ENCODE results near the gene EPHA10.
A peak's percentile ranks its signal among the peaks of the same experiment; 100 is the strongest.
"Not testable (repeated sequence)": the region's sequence is repeated elsewhere in the genome, so short reads cannot be mapped to it uniquely, and the experiment has no call there.

EPHA10 gene

DNA sequence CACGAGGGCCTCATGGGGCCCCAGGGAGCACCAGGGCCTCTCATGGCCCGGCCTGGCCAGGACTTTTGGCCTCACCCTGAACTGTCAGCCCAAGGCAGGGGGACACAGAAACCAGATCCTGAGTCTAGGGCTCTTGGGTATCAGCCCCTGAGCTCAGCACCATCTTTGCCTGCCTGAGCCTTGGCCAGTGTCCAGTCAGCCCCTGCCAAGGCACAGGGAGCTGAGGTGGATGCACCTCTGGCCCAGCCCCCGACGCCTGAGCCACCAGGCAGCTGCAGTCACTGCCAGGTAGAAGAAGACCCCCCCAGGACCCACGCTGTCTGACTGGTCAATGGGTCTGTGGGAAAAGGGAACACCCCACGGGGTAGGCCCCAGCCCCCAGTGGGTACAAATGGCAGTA is 47.3 kb downstream of the EPHA10 start:
- DNase-seq (ENCODE audit: low read depth in 2 of 3, low spot score in 2 of 3): no peak

DNA sequence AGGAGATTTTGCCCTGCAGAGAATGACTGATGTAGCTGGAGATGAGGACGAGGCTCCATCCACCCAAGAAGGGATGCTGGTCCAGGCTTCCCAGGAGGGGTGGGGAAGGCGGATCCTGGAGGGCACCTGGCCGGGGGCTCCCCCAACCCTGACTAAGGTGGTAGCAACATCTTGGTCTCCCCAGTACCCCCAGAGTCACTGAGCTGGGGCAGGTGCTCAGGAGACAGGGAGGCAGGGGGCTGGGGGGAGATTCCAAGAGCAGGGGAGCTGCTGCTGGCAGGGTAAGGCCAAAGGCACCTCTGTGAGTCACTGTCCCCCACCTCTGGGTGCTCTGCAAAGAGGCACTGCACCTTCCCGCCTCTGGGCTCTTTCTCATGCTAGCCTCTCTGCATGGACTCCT is 48.6 kb downstream of the EPHA10 start:
- no peak for DNase-seq (ENCODE audit: low read depth in 2 of 3, low spot score in 2 of 3)

DNA sequence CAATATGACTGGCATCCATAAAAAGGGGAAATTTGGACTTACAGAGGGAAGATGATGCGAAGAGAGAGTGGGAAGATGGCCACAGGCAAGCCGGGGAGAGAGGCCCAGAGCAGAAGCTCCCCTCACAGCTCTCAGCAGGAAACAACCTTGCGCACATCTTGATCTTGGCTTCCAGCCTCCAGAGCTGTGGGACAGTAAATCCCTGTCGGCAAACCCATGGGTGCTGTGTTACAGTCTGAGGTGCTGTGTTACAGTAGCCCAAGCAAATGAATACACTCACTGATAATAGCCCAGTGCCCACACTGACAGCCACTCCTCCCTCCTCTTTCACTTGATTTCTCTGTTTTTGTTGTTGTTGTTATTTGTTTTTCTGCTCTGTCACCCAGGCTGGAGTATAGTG is 50.2 kb downstream of the EPHA10 start:
- no peak for DNase-seq (ENCODE audit: low read depth in 2 of 3, low spot score in 2 of 3)

DNA sequence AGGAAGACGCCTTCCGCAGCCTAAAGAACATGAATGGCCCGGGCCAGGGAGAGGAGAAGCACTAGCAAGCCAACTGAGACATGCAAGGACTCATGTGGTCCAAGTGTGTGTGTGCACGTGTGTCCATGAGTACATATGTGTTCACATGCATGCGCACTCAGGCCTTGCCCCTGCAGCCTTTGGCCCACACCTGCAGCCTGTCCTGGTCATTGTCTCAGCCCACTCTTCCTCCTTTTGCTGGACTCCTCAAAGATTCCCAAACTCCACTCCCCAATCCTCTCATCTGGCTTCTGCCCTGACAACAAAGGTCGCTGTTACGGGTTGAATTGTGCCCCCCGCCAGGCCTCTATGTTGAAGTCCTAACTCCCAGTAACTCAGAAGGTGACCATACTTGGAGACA is 50.7 kb downstream of the EPHA10 start:
- DNase-seq (ENCODE audit: low read depth in 2 of 3, low spot score in 2 of 3): no peak

DNA sequence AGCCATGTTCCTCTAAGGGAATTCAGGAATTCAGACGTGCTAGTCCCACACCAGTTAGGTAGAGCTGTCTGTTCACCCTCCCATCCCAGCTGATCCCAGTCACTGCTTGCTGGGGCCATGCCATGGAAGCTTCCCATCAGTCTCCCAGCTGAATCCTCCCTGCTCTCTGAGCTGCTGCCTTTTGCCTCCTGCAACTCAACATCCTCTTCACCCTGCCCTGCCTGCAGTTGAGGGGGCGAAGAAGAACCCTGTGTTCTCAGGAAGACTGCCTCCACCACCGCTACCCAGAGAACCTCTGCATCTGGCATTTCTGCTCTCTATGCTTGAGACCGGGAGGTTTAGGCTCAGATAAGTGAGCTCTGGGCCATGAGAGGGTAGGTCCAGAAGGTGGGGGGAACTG is 56.4 kb downstream of the EPHA10 start:
- no peak for DNase-seq (ENCODE audit: low read depth in 2 of 3, low spot score in 2 of 3)

DNA sequence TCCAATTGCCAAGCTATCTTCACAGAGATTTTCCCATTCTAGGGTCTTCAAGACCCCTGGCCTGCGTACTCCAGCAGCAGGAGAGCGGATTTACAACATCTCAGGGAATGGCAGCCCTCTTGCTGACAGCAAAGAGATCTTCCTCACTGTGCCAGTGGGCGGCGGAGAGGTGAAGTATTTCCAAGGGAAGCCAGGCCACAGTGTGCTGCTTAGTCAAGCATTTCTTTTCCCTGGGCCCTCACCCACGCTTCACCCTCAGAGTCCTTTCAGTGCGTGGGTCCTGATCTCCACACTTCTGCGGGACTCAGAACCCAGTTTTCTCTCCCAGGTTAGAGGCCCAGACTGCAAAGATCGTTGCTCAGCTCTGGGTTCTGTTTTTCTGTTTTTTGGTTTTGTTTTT is 59.5 kb downstream of the EPHA10 start:
- no peak for DNase-seq (ENCODE audit: low read depth in 2 of 3, low spot score in 2 of 3)

DNA sequence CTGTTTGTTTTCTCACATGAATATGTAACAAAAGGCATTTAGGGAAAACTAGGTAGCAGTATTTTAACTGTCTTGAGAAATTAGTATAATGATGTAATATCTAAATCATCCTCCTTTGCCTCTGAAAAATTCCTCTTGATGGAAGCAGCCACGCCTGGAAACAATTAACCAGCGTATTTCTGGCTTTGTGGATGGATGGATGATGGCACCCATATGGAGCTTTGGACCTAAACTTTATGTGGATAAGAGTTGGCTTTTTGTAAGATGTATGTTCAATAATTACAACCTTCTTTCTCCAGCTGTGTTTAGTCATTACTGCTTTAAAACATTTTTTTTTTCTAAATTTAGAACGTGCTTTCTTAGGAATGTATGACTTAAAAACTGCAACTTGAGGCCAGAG is 60.0 kb downstream of the EPHA10 start:
- DNase-seq (ENCODE audit: low read depth in 2 of 3, low spot score in 2 of 3): no peak

DNA sequence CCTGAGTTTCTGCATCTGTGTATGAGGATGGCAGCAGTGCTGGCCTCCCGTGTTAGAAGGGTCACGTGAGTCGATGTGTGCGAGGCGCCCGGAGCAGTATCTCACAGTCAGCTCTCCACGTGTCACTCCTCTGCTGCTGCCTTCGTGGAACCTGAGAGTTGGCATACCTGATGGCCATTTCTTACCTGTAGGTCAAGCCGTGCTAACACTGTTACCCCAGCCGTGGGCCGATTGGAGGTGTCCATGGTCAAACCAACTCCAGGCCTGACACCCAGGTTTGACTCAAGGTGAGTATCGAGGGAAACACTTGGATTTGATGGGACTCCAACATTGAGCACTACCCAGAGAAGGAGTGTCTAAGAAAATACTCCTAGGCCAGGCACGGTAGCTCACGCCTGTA is 61.9 kb downstream of the EPHA10 start:
- no peak for DNase-seq (ENCODE audit: low read depth in 2 of 3, low spot score in 2 of 3)

DNA sequence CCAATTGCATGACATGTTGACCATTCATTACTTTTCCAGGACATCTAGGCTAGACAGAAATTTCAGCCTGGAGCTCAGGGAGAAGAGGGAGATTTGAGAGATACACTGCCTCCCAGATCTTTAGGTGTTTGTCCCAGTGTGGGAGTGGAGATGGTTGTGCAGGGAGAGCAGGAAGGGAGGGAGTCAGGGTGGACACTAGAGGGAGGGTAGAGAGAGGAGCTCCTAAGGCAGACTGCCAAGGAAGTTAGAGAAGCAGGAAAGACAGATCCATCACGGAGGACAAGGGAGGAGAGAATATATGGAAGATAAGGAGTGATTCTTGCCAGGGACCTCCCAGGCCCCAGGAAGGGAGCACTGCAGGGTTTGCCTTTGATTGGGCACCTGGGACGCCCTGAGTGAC is 63.9 kb downstream of the EPHA10 start:
- DNase-seq (ENCODE audit: low read depth in 2 of 3, low spot score in 2 of 3): no peak

DNA sequence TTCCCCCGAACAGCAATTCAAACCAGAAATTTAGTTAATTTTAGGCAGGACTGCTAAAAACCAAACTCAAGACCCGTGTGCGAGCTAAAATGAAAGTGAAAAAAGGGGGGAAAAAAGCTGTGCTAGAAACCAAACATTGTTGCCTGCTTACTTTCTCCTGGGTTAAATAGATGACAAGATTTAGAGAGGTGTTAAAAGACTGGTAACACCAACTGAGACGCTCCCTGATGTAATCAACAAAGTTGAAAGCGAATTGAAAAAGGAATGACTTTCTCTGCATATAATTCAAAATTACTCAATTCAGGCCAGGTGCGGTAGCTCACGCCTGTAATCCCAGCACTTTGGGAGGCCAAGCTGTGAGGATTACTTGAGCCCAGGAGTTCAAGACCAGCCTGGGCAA is 65.8 kb downstream of the EPHA10 start:
- DNase-seq (ENCODE audit: low read depth in 2 of 3, low spot score in 2 of 3): no peak

DNA sequence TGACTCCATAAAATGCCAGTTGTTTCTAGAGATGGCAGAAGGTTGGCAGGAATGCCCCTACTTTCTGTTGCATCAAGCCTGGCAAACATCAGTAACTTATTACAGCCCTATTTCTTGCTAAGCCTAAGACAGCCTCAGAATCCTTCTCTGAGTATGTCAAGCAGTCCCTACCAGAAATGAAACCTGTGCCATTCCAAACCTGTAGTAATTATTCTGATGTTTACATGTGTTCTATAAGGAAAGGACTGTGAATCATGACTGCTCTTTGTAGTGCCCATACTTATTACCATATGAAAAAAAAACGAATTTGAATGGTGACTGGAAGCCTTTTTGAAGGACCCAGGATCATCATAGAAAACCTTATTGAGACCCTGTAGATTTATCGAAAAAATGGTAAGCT is 67.2 kb downstream of the EPHA10 start:
- DNase-seq (ENCODE audit: low read depth in 2 of 3, low spot score in 2 of 3): no peak

DNA sequence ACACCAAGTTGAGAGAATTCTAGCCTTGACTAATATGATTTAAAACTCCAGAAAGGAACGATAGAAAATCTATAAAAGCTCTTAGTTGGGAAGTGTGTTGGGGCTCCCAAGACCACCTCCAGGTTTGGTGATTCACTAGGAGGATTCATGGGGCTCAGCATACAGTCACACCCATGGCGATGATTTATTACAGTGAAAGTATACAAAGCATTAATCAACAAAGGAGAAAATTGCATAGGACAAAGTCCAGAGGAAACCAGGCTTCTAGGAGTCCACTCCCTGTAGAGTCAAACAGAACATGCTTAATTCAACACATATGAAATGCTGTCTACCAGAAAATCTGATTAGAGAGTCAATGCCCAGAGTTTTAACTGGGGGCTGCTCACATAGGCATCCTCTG is 67.8 kb downstream of the EPHA10 start:
- no peak for DNase-seq (ENCODE audit: low read depth in 2 of 3, low spot score in 2 of 3)

DNA sequence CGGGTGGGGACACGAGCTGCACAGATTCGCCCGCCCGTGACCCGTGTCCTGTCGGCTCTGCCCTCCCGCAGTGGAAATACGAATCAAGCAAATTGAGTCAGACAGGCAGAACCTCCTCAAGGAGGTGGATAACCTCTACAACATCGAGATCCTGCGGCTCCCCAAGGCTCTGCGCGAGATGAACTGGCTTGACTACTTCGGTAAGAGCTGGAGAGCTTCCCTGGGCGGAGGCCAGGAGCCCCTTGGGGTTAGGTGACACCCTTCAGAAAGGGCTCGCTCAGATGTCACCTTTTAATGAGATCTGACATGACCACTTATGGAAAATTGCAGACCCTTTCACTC is 72.1 kb downstream of the EPHA10 start:
- DNase-seq (ENCODE audit: low read depth in 2 of 3, low spot score in 2 of 3): no peak

DNA sequence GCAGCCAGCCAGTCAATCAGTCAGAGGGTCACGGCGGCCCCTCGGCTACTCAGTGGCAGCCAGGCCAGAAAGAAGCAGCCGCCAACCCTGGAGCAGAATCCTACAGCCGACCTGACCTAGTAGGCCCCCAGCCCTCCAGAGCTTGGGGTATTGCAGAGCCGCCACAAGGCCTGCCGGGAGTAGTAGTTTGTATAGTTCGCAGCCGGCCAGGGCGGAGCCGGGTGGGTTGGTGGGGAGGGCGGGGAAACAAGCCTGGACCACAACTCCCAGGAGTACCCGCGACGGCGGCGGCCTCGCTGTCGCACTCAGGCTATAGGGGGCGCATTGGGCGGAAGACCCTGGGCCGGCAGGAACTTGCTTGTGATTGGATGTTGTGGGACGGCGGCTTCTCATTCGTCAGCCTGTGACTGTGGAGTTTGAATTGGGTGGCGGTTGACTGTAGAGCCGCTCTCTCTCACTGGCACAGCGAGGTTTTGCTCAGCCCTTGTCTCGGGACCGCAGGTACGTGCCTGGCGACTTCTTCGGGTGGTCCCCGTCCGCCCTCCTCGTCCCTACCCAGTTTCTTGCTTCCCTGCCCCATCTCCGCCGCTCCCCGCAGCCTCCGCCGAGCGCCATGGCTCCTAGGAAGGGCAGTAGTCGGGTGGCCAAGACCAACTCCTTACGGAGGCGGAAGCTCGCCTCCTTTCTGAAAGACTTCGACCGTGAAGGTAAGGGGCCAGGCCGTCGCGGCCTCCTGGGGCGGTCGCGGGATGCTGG is 72.7 kb downstream of the EPHA10 start, which contains the start of gene CDCA8:
TSS of gene CDCA8 (plus strand) at position 439 of the 756 bp plus-strand sequence. CDS start at position 614, 175 bp downstream.
- DNase-seq (ENCODE audit: low read depth in 2 of 3, low spot score in 2 of 3): peak; percentile 86 to 98 (median 95)

DNA sequence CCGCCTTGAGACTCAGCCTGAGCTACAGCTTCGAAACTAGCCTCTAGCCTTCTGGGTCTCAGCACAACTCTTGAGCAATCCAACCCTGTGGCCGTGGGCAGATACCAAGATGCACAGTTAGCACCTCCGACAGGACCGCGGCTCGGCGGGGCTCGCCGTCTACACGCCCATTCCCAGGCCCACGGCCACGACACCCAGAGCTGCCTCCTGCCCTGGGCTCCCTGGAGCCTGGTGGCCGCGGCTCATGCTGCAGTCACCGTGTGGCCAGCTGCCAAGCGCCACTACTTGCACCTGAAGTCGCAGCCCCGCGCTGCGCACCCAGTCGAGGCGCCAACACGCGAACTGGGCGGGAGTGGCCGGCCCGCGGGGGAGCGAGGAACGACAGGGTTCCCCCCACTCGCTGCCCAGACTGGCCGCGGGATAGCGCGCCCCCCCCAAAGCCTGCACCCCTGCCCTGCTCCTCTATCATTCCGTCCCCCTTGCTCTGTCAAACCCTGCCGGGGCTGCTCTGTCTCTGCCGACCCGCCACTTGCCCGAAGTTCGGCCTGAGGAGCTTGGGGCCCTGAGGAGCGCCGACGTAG is 73.3 kb downstream of the EPHA10 start:
- DNase-seq (ENCODE audit: low read depth in 2 of 3, low spot score in 2 of 3): peak in 1 of 3 experiments; percentile 7

DNA sequence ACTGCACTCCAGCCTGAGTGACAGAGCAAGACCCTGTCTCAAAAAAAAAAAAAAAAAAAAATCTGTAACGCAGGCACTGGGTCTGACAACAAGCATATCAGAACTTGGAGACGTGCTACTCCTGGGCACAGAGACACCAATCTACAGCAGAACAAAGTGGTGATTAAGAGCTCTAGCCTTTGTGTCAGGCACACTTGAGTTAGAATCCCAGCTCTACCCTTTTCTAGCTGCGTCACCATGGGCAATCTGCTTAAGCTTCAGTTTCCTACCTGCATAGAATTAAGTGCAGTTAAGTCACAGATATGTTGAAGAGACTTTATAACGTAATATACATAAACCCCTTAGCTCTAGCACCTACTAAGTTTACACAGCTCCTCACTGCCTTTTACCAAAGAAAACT is 76.0 kb downstream of the EPHA10 start:
- no peak for DNase-seq (ENCODE audit: low read depth in 2 of 3, low spot score in 2 of 3)

DNA sequence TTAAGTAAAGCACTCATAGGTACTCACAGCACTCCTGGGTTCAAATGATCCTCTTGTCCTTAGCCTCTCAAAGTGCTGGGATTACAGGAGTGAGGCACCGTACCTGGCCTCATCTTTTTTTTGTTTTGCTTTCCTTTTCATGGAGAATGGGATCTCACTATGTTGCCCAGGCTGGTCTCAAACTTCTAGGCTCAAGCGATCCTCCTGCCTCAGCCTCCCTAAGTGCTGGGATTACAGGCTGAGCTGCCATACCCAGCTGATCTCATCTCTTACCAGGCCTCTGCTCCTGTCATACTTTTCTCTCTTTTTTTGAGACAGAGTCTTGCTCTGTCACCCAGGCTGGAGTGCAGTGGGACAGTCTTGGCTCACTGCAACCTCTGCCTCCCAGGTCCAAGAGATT is 77.2 kb downstream of the EPHA10 start:
- not testable (repeated sequence) for DNase-seq (ENCODE audit: low read depth in 2 of 3, low spot score in 2 of 3)

DNA sequence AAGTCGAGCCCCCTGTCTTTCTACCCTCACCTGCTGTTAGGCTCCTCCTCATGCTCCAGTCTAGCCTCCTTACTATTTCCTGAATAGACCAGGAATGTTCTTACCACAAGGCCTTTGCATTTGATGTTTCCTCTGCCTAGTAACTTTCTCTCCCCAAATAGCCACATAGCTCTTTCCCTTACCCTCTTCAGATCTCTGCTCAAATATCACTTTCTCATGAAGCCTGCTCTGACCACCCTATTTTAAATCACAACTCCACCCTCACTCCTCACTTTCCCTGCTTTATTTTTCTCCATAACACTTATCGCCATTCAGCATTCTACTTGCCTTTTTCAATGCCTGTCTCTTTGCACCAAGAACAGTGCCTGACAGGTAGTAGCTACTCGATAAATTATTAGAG is 79.2 kb downstream of the EPHA10 start:
- DNase-seq (ENCODE audit: low read depth in 2 of 3, low spot score in 2 of 3): no peak

DNA sequence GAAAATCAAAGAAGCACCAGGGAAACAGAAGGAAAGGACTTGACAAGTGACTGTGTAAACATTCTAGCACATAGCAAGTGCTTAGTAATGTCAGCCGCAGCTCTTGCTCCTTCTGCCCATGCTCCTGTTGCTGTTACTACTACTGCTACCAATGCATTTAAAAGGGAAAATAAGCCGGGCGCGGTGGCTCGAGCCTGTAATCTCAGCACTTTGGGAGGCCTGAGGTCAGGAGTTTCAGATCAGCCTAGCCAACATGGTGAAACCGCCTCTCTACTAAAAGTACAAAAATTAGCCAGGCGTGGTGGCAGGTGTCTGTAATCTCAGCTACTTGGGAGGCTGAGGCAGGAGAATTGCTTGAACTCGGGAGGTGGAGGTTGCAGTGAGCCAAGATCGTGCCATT is 80.7 kb downstream of the EPHA10 start:
- DNase-seq (ENCODE audit: low read depth in 2 of 3, low spot score in 2 of 3): not testable (repeated sequence)

DNA sequence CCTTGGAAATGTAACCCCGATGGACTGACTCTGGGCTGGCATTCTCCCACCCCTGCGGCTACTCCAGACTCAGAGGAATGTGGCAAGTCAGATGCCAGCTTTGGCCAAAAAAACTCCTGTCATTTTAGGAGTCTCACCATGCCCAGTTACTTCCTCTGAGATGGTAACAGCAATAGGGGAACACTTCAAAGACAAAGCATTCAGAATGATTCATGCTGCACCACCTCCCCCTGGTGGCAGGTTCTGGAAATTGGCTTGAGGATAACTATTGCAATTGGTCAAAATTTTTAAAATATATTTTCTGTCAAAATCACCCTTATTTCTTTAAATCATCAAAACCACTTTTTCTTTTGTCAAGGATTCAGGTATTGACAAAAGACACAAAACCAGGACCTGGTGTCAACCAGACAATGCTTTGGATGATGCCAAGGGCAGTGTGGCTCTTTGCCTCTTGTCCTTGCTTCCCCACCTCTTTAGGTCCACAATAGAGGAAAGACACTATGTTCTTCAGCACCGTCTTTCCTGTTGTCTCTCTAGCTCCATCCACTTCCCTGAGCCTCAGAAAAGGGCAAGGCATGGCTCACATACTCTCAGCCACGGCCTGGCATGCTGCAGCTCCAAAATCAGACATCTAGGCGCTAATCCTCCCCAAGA is 82.5 kb downstream of the EPHA10 start:
- peak; percentile 30 to 57 (median 53) for DNase-seq (ENCODE audit: low read depth in 2 of 3, low spot score in 2 of 3)

DNA sequence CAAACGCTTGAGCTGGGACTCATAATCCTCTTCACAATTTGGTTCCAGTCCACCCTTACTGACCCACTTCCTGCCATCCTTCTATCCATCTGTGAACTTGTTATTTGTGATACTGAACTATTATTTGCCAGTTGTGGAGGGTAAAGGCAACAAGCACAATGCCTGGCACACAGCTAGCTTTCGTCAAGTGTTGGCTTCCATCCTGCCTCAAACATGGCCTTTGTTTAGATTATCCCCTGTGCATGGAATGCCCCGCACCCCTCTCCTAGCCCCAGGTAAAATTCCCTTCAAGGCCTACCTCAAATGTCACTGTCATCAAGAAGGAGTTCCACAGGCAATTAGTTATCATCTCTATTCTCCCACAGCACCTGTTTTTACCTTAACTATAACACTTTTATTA is 84.0 kb downstream of the EPHA10 start:
- DNase-seq (ENCODE audit: low read depth in 2 of 3, low spot score in 2 of 3): no peak

DNA sequence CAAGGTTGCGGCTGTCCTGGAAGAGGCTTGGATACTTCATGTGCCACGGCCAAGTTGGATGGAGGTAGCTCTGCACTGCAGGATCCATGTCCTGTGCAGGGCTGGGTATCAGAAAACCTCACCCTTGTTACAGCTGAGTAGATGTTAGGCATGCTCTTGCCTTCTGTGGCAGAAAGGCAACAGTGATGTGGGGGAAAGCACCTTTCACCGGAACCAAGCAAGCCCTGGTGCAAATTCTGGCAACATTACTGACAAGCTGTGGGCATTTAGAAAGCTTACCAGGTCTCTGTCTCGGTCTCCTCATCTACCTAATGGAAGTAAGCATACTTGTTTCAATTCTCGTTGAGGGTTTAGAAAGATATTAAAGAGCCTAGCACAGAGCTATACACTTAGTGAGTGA is 87.1 kb downstream of the EPHA10 start:
- DNase-seq (ENCODE audit: low read depth in 2 of 3, low spot score in 2 of 3): no peak

DNA sequence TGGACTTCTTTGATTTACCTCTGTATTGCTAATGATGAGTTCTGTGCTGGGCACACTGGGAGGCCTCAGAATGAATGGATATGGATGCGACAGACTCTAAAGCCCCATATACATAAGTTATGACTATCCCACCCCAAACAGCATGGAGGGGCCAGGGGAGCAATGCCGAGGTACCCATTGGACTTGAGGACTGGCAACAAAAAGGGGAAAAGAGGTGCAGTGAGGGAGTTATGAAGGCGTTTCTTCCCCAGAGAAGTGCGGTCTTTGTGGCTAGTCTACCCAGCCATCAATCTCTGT is 87.8 kb downstream of the EPHA10 start:
- no peak for DNase-seq (ENCODE audit: low read depth in 2 of 3, low spot score in 2 of 3)
